GM19043 (cell line): ENCODE data around the gene FAM217A.
A peak's percentile ranks its signal among the peaks of the same experiment; 100 is the strongest.

Experiments used
- ATAC-seq: cut with Tn5 transposase; IDR thresholded peaks from one replicate; pipeline ENCODE4 v1.9.1; 2021; ENCODE audit warnings: low read depth; ENCODE audit not compliant: unreplicated experiment

The FAM217A gene

DNA sequence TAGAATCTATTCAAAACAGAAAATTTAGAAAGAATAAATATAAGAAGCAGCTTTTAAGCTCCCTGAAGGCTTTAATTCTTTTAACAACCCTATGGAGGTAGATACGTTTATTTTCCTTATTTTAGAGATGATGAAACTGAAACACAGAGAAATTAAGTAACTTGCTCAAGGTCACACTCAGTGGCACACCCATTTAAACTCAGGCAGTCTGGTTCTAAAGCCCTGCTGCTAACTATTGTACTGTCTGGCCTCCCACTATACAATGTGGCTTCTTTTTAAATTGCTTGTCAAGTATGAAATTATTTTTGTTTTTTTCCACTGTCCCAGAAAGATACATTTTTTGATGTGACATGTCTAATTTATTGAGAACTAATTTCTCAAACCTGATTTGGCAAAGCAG lies 55.7 kb downstream of the FAM217A start:
- no peak for ATAC-seq

DNA sequence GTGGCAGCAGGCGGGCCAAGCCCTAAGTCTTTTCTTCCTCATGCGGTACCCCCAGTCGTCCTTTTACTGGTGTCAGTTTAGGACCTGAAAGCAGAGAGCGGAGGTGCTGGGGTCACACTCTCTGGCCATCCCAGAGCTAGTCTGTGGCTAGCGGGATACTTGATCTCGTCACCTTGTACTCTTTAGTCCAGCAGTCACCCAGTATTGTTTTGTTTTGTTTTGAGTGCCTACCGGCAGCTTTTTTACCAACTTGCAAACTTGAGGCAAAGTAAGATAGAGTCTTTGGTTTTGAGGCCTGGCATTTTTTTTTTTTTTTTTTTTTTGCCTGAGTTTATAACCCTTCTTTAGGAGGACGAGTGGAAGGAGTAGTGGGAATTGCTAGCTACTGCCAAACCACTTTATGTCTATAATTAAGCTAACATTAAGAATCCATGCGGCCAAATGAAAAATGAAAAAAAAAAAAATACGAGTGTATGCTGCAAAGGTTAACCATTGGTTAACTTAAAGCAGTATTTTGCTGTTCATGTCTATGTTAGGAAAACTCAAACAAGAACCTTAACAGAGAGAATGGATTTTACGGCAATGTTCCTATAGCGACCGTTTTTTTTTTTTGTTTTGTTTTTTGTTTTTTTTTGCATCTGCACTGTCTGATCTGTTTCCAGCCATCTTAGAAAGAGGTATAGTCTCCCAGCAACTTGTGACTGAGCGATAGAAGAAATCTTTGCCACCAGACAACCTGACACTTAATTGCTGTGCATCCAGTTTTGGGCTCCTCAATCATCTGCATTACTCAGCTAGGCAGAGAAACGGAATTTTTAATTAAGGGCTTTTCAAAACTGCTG lies 56.9 kb downstream of the FAM217A start:
- ATAC-seq: peak; percentile 6

DNA sequence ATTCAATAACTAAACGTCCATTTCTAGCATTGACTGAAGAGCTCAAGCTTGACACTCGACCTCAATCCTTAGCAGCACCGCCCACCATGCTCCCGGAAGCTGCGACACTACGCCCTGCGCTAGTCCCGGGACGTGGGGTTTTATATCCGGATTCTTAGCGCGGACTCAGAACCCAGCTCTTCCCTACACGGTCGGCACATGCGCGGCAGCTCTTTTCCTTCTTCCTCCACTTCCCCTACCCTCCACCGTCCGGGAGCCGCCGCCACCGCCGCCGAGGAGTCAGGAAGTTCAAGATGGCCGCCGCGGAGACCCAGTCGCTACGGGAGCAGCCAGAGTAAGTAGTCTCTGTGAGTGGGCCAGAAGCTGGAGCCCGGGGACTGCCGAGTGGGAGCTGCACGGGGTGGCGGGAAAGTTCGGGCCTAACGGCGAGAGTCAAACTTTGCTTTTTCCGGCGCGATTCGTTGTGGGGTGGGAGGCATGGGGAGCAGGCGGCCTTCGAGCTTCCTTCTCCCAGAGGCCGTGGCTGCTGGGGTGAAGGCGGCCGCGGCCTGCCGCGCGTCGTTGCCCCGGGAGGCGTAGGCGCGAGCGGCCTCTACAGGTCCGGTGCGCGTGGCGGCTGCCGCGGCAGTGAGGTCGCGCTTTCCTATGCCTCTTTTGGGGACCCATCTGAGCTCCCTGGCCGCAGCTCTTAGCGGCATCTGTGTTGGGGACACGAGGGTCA lies 57.6 kb downstream of the FAM217A start:
- peak; percentile 56 for ATAC-seq

DNA sequence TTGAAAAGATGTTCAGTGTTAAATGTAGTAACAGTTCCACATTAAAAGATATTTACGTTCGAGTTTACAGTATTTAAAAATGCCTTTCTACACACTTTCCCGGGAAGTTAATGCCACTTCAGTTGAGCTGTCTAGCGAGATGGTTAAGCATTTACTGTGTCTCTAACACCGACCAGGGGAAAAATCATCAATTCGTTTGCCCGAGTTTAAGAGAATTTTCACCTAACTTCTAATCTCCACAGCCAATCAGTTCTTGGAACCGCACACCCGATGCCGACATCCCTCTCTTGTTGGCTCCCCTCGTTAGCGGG lies 58.2 kb downstream of the FAM217A start:
- no peak for ATAC-seq

DNA sequence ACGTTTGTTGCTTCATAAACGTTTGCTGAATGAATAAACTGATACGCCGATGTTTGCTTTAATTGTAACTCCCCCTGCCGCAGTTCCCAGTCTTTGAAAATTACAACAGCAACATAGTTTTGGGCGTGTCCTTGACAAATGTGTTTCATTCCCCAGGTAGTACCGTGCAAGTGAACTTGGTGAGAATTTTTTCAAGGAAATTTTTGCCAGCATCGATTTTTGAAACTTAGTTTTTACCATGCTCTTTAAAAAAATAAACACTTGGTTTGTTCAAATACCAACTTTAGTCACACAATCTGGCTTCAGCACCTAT lies 60.1 kb downstream of the FAM217A start:
- no peak for ATAC-seq
